T-helper 1 cell treated with Interleukin-12 subunit alpha and Interleukin-12 subunit beta and Interleukin-4 antibody, amounts not matched to agents 30 μg/mL and 1 μg/mL, for 36 hours (primary cell): Measurements from ENCODE around the gene ZNF823.

Source experiments
- H3K27ac Mint-ChIP-seq: one replicate; pipeline ENCODE4 v1.8.0; 2021; ENCODE audit warnings: mild to moderate bottlenecking, mixed read lengths
- H3K27me3 Mint-ChIP-seq: one replicate; pipeline ENCODE4 v1.8.0; 2021; ENCODE audit warnings: low read depth, mixed read lengths
- H3K36me3 Mint-ChIP-seq: one replicate; pipeline ENCODE4 v1.8.0; 2021; ENCODE audit warnings: low read depth, mixed read lengths
- H3K4me1 Mint-ChIP-seq: one replicate; pipeline ENCODE4 v1.8.0; 2021; ENCODE audit warnings: low read depth, mixed read lengths
- H3K4me3 Mint-ChIP-seq: one replicate; pipeline ENCODE4 v1.8.0; 2021; ENCODE audit warnings: mild to moderate bottlenecking, moderate library complexity, mixed read lengths
- H3K9me3 Mint-ChIP-seq: one replicate; pipeline ENCODE4 v1.8.0; 2021; ENCODE audit warnings: mixed read lengths

ZNF823 gene

GRCh38 chr19:11759805-11760204, 21.1 kb upstream of the ZNF823 start:
- Mint-ChIP-seq H3K27ac (no peak overlapping the region), H3K9me3 (peaks cover 55% of the 10 kb centered on the region), H3K4me1 (no peaks in the 10 kb centered on the region), H3K4me3 (no peak overlapping the region), H3K36me3 (peaks cover 2% of the 10 kb centered on the region), H3K27me3 (no peaks in the 10 kb centered on the region)

- H3K4me1 Mint-ChIP-seq = no peaks in the 10 kb centered on the region
- no peak overlapping the region for H3K4me3 Mint-ChIP-seq
- H3K27me3 Mint-ChIP-seq = no peaks in the 10 kb centered on the region
Observed at GRCh38 chr19:11756965-11757364, 18.2 kb upstream of the ZNF823 start.

GRCh38 chr19:11754663-11755062, 15.9 kb upstream of the ZNF823 start:
- Mint-ChIP-seq H3K4me3 (no peak overlapping the region), H3K27me3 (no peaks in the 10 kb centered on the region), H3K9me3 (peaks cover 69% of the 10 kb centered on the region), H3K4me1 (no peaks in the 10 kb centered on the region), H3K27ac (no peak overlapping the region), H3K36me3 (peaks cover 4% of the 10 kb centered on the region)

More at GRCh38 chr19:11756965-11757364, 18.2 kb upstream of the ZNF823 start:
- peaks cover 58% of the 10 kb centered on the region for H3K9me3 Mint-ChIP-seq
- H3K36me3 Mint-ChIP-seq = peaks cover 4% of the 10 kb centered on the region
- H3K27ac Mint-ChIP-seq = no peak overlapping the region

- Mint-ChIP-seq H3K4me3 (no peak overlapping the region), H3K4me1 (no peaks in the 10 kb centered on the region), H3K36me3 (peaks cover 4% of the 10 kb centered on the region), H3K9me3 (peaks cover 79% of the 10 kb centered on the region), H3K27ac (no peak overlapping the region), H3K27me3 (no peaks in the 10 kb centered on the region)
Observed at GRCh38 chr19:11752244-11752736, 13.5 kb upstream of the ZNF823 start.

GRCh38 chr19:11749751-11750150, 11.0 kb upstream of the ZNF823 start:
- Mint-ChIP-seq H3K27ac (no peak overlapping the region), H3K4me3 (no peak overlapping the region), H3K4me1 (no peaks in the 10 kb centered on the region), H3K9me3 (peaks cover 68% of the 10 kb centered on the region), H3K27me3 (no peaks in the 10 kb centered on the region), H3K36me3 (peaks cover 5% of the 10 kb centered on the region)

GRCh38 chr19:11747277-11747676, 8.5 kb upstream of the ZNF823 start:
- Mint-ChIP-seq H3K27ac (no peak overlapping the region), H3K9me3 (peaks cover 65% of the 10 kb centered on the region), H3K27me3 (no peaks in the 10 kb centered on the region), H3K4me3 (no peak overlapping the region), H3K4me1 (no peaks in the 10 kb centered on the region), H3K36me3 (peaks cover 5% of the 10 kb centered on the region)

GRCh38 chr19:11745869-11746268, 7.1 kb upstream of the ZNF823 start:
- no peak overlapping the region for H3K4me3 Mint-ChIP-seq

GRCh38 chr19:11737964-11738745, 591 bp downstream of the ZNF823 start:
- Mint-ChIP-seq H3K4me3 (peak overlapping the region; percentile 99), H3K27ac (peak overlapping the region; percentile 59), H3K27me3 (no peaks in the 10 kb centered on the region), H3K36me3 (peaks cover 13% of the 10 kb centered on the region), H3K9me3 (peaks cover 10% of the 10 kb centered on the region), H3K4me1 (peaks cover 8% of the 10 kb centered on the region)

More at GRCh38 chr19:11745869-11746268, 7.1 kb upstream of the ZNF823 start:
- Mint-ChIP-seq H3K9me3 (peaks cover 51% of the 10 kb centered on the region), H3K4me1 (no peaks in the 10 kb centered on the region), H3K36me3 (peaks cover 5% of the 10 kb centered on the region), H3K27me3 (no peaks in the 10 kb centered on the region), H3K27ac (no peak overlapping the region)

GRCh38 chr19:11736696-11737095, 2.0 kb downstream of the ZNF823 start:
- Mint-ChIP-seq H3K4me1 (peaks cover 8% of the 10 kb centered on the region), H3K36me3 (peaks cover 17% of the 10 kb centered on the region), H3K9me3 (peaks cover 8% of the 10 kb centered on the region), H3K27ac (no peak overlapping the region), H3K4me3 (no peak overlapping the region), H3K27me3 (no peaks in the 10 kb centered on the region)

- H3K9me3 Mint-ChIP-seq = peaks cover 12% of the 10 kb centered on the region
- no peak overlapping the region for H3K4me3 Mint-ChIP-seq
- peaks cover 19% of the 10 kb centered on the region for H3K36me3 Mint-ChIP-seq
- H3K27ac Mint-ChIP-seq = no peak overlapping the region
- peaks cover 8% of the 10 kb centered on the region for H3K4me1 Mint-ChIP-seq
- no peaks in the 10 kb centered on the region for H3K27me3 Mint-ChIP-seq
Observed at GRCh38 chr19:11735375-11735774, 3.4 kb downstream of the ZNF823 start.

- Mint-ChIP-seq H3K4me3 (no peak overlapping the region), H3K36me3 (peaks cover 28% of the 10 kb centered on the region), H3K27ac (no peak overlapping the region), H3K9me3 (peaks cover 53% of the 10 kb centered on the region), H3K4me1 (no peaks in the 10 kb centered on the region), H3K27me3 (no peaks in the 10 kb centered on the region)
Observed at GRCh38 chr19:11729586-11729985, 9.2 kb downstream of the ZNF823 start.

- no peaks in the 10 kb centered on the region for H3K4me1 Mint-ChIP-seq
- no peak overlapping the region for H3K4me3 Mint-ChIP-seq
- peaks cover 75% of the 10 kb centered on the region for H3K9me3 Mint-ChIP-seq
- H3K27me3 Mint-ChIP-seq = no peaks in the 10 kb centered on the region
- peaks cover 51% of the 10 kb centered on the region for H3K36me3 Mint-ChIP-seq
- no peak overlapping the region for H3K27ac Mint-ChIP-seq
Observed at GRCh38 chr19:11722414-11722813, 16.3 kb downstream of the ZNF823 start.

- peaks cover 76% of the 10 kb centered on the region for H3K9me3 Mint-ChIP-seq
- H3K27ac Mint-ChIP-seq = no peak overlapping the region
- peaks cover 50% of the 10 kb centered on the region for H3K36me3 Mint-ChIP-seq
Observed at GRCh38 chr19:11721681-11722080, 17.1 kb downstream of the ZNF823 start.

GRCh38 chr19:11710313-11710712, 28.4 kb downstream of the ZNF823 start:
- Mint-ChIP-seq H3K27me3 (no peaks in the 10 kb centered on the region), H3K27ac (no peak overlapping the region), H3K4me1 (no peaks in the 10 kb centered on the region), H3K36me3 (no peaks in the 10 kb centered on the region), H3K9me3 (peaks cover 52% of the 10 kb centered on the region), H3K4me3 (no peak overlapping the region)

More at GRCh38 chr19:11721681-11722080, 17.1 kb downstream of the ZNF823 start:
- Mint-ChIP-seq H3K4me1 (no peaks in the 10 kb centered on the region), H3K4me3 (no peak overlapping the region), H3K27me3 (no peaks in the 10 kb centered on the region)

- Mint-ChIP-seq H3K4me1 (no peaks in the 10 kb centered on the region), H3K36me3 (no peaks in the 10 kb centered on the region), H3K4me3 (no peak overlapping the region), H3K9me3 (peaks cover 39% of the 10 kb centered on the region), H3K27ac (no peak overlapping the region), H3K27me3 (no peaks in the 10 kb centered on the region)
Observed at GRCh38 chr19:11708457-11708856, 30.3 kb downstream of the ZNF823 start.
